ENCODE results near the gene PRKAR1B.

DNA sequence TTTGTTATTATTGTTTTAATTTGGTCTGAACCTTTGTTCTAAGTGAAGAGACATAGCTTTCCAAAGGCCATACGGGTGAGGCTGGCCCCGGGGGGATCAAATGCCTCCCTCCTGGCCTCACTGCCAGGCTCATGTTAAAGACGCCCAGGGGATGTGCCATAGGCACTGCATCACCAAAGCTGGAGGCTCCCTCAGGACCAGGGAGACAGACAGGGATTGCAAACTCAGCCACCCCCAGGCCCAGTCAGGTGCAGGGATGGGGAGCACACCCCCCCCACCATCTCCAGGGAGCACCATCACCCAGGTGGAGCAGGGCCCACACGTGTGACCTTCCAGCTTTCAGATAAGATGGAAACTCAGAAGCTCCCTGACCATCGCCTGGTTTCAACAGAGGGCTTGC, 96.5 kb downstream of the PRKAR1B start:
- TF ChIP-seq ZNF274 (IDR thresholded peaks at IDR 0.05; ENCODE audit: low read depth, low read length) (no peak), YY1 (IDR thresholded peaks at IDR 0.05; ENCODE audit: insufficient read depth, insufficient read length) (no peak), SUZ12 (IDR thresholded peaks at IDR 0.05; ENCODE audit: extremely low read depth, insufficient read depth, insufficient read length) (no peak)

Measured in NT2/D1 (cell line).